ENCODE data around the gene PLCXD3.

The PLCXD3 gene

DNA sequence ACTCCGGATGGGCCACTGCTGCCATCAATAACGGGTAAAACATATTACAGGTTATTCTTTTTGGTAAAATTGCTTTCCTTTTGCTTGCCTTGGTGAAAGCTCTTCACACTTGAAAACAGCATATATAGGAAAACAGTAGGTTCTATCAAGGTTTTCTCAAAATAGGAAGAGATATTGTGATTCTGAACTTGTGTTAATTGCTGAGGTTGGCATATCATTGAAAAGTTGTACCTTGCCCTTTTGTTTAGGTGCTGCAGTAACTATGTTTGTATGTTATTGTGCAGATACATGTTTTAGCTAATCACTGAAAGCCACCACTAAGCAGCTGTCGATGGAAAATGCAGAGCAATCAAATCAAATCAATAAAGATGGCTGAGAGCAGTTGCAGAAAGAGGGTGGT is 219.1 kb downstream of the PLCXD3 start:
- no peak for DNase-seq (ENCODE audit: extremely low read depth in 1 of 2, low read depth in 1 of 2)

DNA sequence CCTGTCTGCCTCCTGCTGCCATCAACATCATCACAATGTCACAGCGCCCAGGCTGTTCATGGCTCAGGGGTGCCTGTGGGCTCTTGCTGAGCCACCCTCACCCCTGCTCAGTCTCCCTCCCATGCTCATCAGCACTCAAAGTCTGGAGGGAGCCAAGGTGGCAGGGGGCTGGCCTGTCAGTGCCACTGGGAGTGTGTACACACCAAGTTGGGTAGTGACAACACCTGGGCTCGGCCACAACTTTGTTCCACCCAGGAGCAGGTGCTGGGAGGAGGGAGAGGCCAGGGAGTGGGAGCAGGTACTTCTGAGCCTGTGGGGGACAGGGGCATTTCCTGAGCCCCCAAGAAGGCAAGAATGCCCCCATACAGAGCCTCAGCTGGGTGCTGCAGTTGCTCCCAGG is 219.6 kb downstream of the PLCXD3 start:
- DNase-seq (ENCODE audit: extremely low read depth in 1 of 2, low read depth in 1 of 2): no peak

DNA sequence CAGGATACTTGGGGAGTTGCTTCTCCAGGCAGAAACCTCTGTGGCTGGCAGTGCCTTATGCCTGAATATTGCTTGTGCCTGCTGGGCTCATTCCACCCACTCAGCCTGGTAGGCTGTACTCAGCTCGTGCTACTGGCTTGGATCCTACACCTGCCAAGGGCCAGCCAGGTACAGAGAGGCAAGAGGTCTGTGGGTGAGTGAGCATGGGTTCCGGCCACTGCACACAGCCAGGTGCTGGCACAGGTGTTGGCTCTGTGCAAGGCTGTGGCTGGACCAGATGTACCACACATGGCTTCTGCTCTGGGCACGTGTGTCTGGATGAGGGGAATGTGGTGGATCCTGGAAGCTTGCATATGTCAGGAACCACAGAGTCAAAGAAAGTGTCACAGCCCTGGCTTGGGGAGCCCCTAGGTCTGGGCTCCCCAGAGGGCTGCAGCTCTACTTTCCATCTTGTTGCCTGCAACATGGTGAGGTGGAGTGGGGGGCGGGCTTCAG is 220.4 kb downstream of the PLCXD3 start:
- no peak for DNase-seq (ENCODE audit: extremely low read depth in 1 of 2, low read depth in 1 of 2)

DNA sequence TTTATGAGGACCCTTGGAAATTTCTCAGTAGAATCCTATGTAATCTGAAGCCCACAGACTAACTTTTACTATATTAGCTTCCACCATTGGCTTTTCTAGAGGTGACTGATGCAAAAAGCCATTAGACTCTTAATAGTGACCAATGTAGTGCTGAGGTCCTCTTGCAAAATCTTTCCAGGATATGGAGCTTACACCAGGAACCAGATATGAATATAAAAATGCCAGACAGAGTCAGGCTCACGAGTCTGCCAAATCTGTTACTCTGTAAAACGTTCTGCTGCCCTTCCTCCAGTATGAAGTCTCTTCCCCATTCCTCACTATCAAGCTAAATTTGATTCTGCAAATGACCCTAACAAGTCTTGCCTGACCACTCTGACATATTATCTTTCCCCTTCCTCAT is 223.7 kb downstream of the PLCXD3 start:
- DNase-seq (ENCODE audit: extremely low read depth in 1 of 2, low read depth in 1 of 2): no peak

DNA sequence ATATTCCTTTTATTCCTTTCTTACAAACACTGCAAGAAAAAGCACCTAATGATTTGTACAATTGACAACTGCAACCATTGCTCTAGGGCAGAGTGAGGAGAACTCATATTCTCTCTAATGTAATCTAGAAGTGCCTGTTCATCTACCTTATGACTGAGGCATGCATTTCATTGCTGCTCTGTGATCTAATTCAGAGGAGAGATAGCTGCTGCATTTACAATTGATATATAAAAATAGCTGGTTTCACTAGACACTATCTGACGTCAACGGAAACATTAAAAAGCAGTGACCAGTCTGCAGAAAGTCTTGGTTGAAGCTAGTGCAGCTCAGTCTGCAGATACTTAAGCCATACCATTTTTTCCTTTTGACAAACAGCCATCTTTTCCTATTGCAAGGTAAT is 224.2 kb downstream of the PLCXD3 start:
- DNase-seq (ENCODE audit: extremely low read depth in 1 of 2, low read depth in 1 of 2): no peak

DNA sequence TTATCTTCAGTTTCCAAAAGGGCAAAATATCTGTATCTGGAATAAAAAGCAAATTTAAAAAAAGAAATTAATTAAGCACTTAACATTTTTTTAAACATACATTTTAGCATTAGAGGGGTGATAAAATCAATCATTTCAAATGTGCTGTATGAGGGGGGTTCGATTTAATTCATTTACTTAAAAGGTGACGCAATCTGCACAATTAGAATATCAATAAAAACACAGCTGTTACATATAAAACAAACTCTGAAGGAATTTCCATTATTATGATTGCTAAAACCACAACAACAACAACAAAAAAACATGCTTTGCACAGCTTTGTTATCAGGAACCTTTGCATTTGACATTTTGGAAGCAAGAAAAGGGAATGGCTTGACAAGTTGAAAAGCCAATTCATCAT is 225.5 kb downstream of the PLCXD3 start:
- DNase-seq (ENCODE audit: extremely low read depth in 1 of 2, low read depth in 1 of 2): no peak

DNA sequence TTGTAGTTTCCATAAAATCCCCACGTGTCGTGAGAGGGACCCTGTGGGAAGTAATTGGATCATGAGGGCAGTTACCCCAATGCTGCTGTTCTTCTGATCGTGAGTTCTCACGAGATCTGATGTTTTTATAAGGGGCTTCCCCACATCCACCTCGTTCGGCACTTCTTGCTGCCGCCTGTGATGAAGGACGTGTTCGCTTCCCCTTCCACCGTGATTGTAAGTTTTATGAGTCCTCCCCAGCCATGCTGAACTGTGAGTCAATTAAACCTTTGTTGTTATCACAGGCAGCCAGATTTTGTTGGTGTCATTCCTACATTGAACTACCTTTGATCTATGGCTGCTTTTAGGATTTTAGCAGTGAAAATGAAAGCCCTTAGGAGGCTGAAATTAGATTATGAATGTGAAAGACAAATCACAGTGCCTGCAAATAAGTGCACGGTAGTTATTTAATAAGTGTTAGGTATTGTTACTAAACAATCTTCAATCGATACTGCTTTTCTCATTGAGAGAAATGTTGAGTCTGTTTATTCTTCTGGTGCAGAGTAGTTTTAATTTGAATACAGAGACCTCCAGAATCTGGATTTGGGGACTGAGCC is 229.1 kb downstream of the PLCXD3 start:
- DNase-seq (ENCODE audit: extremely low read depth in 1 of 2, low read depth in 1 of 2): no peak

DNA sequence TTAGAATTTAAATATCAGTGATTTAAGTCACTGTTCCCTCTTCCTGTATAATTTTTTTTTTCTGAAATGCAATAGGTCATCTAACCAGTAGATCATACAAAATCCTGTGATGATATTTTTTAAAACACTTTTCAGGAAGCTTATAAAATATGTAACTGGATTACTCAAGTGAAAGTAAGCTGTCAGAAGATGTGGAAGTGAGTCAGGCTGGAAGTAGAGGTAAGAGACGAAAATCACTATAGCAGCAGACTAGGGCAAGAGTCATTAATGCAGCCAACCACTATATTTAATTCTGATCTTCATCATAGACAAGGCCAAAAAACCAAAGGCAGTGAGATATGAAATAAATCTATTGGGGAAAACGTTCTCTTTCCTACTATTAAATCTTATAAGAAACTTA is 231.4 kb downstream of the PLCXD3 start:
- no peak for DNase-seq (ENCODE audit: extremely low read depth in 1 of 2, low read depth in 1 of 2)

DNA sequence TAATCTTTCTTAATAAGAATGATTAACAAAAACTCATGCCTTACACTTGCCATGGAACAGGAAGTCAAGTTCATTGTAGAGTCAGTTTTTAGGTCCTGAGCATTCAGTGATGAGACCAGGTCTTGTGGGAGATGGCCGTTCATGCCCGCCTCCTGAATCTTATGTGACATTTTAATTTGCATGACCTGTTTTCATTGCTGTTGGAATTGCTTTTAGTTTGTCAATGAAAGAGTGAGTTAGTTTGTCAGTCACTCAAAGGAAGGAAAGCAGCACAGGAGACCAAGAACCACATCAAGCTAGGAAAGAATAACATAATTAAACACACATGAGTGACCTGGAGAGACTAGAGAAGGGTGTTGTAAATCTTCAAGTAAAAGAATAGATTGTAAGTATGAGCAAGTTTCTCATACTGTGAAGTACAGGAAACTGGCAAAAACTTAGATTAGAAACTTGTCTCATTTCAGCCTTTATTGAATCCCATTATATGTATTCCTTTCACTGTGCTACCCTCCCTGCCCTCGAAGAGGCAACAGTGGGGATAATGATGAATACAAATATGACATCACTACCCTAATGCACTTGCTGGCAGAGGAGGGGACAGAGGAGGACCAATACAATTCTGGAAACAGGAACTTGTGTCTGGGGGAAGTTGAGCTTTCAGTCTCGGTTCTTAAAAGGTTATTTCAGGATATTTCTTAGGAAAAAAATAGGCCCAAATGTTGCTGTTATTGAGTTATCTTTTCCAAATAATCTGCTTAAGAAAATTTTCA is 232.7 kb downstream of the PLCXD3 start:
- no peak for DNase-seq (ENCODE audit: extremely low read depth in 1 of 2, low read depth in 1 of 2)

DNA sequence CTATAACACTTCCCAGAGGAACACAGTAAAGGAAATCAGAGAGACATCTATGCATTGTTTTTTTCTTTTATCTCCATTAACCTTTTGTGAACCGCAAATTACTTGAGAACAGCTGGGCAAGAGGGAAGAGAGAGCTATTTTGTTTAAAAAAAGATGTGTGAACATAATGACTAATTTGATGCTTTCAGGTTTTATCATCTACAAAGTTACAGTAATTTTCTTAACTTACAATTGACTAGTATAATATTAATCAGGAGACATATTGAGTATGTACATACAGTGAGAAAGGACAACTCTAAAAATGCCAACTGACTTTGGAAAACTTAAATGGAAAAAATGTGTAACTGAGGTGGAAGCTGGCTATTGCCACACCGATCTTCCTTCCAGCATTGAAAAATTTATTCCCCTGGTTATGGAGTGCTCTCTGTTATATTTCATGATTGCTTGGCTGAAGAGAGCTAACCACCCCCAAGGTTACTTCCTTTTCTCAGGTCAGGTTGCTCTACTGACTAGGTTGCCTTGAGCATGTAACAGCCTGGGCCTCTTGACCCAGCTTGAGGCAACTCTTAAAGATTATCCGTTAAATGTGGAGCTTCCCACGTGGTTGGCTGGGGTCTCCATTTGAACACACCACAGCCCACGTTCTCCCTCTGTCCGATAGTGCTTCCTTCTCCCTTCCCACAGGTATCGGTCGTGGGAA is 234.4 kb downstream of the PLCXD3 start:
- DNase-seq (ENCODE audit: extremely low read depth in 1 of 2, low read depth in 1 of 2): no peak

DNA sequence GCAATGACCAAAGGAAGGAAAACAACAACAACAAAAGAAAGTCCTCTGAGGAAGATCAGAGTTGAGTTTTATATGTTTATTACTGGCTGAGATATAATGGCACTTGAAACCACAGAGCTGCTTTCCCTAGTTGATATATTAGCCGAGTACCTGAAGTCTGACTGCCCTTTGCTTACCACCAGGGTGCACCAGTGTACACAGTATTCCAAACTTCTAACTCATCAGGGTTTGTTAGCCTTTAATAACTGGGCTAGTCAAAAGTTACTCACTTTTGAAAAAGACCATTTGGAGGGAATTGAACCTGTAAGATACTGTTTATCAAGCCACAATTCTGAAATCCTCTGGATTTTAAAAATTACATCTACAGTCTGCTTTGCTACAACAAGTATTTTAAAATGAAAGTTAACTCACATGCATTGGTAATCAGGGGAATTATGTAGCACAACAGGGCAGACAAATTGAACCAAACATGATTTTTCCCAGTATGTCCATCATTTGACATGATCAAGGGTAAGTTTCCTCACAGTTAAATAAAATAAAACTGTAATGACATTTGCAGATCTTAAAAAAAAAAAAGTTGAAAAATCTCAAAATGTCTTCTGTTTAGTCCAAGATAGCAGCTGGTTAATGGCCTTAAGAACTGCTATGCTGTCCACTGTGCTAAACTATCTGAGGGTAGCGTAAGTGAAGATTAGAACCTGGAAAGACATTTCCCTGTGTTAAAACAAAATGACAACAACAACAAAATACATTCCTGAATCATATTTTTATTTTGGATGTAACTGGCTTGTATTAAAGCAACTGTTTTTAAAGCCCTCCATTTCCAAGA is 239.8 kb downstream of the PLCXD3 start:
- DNase-seq (ENCODE audit: extremely low read depth in 1 of 2, low read depth in 1 of 2): no peak

DNA sequence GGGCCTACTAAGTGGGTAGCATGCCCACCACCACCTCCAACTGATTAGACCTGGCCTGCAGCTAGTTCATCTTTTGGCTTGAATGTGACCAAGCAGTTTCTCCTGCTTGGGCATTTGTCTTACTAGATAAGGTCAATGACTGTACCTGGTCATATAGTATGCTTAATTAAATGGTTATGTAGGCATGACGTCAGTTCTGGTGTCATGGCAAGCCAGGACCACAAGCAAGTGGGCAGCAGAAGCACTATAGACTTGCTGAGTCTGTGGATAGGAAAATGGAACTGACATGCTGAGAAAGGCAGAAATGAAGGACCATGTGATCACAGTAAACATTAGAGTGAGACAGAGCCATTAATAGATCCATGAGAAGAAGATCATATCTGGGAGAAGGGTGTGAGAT is 241.5 kb downstream of the PLCXD3 start:
- DNase-seq (ENCODE audit: extremely low read depth in 1 of 2, low read depth in 1 of 2): no peak

DNA sequence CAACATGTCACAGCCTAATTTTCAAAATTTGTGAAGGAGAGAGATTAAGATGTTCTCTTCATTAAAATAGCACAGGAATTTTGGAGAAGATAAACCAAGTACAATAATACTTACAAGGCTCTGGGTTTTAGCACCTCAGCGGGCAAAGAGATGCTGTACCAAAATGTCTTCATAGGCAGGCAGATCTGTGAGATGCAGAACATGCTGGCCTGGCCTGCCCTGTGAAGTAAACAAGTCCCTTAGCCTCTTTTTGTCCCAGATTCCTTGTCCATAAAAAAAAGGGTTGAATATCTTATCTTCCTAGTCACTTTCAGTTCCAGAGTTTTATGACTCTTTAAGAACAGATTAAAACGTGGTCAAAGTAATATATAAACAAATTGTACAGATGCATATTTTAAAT is 244.0 kb downstream of the PLCXD3 start:
- no peak for DNase-seq (ENCODE audit: extremely low read depth in 1 of 2, low read depth in 1 of 2)

DNA sequence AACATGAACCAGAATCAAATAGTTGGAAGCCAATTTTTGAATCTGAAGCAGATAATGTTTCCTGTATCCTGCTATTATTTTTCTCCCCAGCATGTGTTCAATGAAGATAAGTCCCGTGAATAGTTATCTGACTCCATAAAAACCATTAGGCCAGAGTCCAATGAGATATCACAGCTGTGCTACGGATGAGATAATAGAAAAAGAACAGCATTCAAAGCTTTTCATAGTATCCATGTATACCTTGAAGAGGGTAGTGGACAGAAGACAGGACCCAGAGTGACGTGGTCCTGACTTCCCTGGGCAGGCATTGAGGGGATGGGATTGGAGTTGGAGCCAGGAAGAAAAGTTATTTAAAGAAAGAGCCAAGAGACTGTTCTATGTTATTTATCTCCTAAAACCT is 246.4 kb downstream of the PLCXD3 start:
- no peak for DNase-seq (ENCODE audit: extremely low read depth in 1 of 2, low read depth in 1 of 2)

DNA sequence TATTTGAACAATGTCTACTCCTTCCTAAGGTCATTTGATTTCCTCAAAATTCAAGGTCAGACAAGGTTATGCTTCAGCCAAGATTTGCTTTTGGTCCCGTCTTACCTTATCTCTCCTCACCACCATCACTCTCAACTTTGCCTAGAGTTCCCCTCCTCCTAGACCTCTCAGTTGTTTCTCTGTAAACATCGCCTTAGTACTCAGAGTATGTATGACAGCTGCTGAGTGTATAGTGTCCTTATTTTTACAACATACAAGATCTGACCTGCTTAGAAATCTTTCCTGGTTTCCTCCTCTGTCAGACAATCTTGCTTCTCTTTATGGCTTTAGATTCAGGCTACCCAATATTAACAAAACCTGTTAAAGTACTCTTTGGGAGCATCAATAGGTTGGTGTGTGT is 247.1 kb downstream of the PLCXD3 start:
- no peak for DNase-seq (ENCODE audit: extremely low read depth in 1 of 2, low read depth in 1 of 2)

All from stimulated activated CD8-positive, alpha-beta memory T cell treated with anti-CD3 and anti-CD28 coated beads, Interleukin-7, amount 100 ng/mL, for 48 hours (primary cell).